SU-DHL-6 (cell line): ENCODE data around the gene LPCAT2.

Experiments
- EZH2phosphoT487 ChIP-seq: fragments of 200-600 bp; sonication (generic), shearing (Covaris generic); conservative IDR thresholded peaks from 2 replicates; pipeline ENCODE4 v1.6.1; 2018; ENCODE audit warnings: mild to moderate bottlenecking, antibody characterized with exemption, low read length, moderate library complexity, mixed read lengths
- TF ChIP-seq, protein P1 (sequence below): fragments of 200-600 bp; sonication (generic); IDR thresholded peaks from one replicate; pipeline ENCODE4 v1.5.1; 2017; ENCODE audit warnings: antibody characterized with exemption, mild to moderate bottlenecking, low read length, moderate library complexity; ENCODE audit not compliant: insufficient read depth, poor library complexity, severe bottlenecking

GRCh38 chr16:55574811-55575210 lies 65.9 kb downstream of the LPCAT2 start:
- TF ChIP-seq, protein P1, sequence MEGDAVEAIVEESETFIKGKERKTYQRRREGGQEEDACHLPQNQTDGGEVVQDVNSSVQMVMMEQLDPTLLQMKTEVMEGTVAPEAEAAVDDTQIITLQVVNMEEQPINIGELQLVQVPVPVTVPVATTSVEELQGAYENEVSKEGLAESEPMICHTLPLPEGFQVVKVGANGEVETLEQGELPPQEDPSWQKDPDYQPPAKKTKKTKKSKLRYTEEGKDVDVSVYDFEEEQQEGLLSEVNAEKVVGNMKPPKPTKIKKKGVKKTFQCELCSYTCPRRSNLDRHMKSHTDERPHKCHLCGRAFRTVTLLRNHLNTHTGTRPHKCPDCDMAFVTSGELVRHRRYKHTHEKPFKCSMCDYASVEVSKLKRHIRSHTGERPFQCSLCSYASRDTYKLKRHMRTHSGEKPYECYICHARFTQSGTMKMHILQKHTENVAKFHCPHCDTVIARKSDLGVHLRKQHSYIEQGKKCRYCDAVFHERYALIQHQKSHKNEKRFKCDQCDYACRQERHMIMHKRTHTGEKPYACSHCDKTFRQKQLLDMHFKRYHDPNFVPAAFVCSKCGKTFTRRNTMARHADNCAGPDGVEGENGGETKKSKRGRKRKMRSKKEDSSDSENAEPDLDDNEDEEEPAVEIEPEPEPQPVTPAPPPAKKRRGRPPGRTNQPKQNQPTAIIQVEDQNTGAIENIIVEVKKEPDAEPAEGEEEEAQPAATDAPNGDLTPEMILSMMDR: no peak
- no peak for TF ChIP-seq EZH2phosphoT487
